Mammary epithelial cell (primary cell): Measurements from ENCODE around the gene NACC2.

Source experiments
- CTCF ChIP-seq, 2 donors: IDR thresholded peaks in 1 of 2; conservative IDR thresholded peaks in 1 of 2; 2 replicates each; pipeline ENCODE4 v1.5.1; 2011 to 2012; ENCODE audit warnings: inconsistent platforms in 2 of 2, low read length in 2 of 2, mild to moderate bottlenecking in 2 of 2, control low read depth in 1 of 2, low read depth in 1 of 2; ENCODE audit not compliant: insufficient read depth in 1 of 2; ENCODE audit errors: extremely low read depth in 1 of 2
- EZH2 ChIP-seq: IDR thresholded peaks from 2 replicates; pipeline ENCODE4 v1.6.1; 2012; ENCODE audit warnings: low read length, inconsistent platforms, borderline replicate concordance

GRCh38 chr9:136141682-136142413, 46.8 kb upstream of the NACC2 start:
- no peak for TF ChIP-seq CTCF (conservative IDR thresholded peaks at IDR 0.05 in 1 of 2, IDR thresholded peaks at IDR 0.05 in 1 of 2; ENCODE audit: extremely low read depth in 1 of 2, insufficient read depth in 1 of 2, low read depth in 1 of 2, low read length in 2 of 2)
- no peak for TF ChIP-seq EZH2
